ENCODE results near the gene BCL7A. TPM values are rescaled to one million over a fixed set of nuclear protein-coding genes. Genes with fewer than 3 reads are reported as not detected.

Gene BCL7A
- total and polyA plus RNA-seq, 10 of the 15 experiments (the other 5 are each of a cell fraction or from before 2014, with no cell fraction given), result 0.37 to 17.2 (median 11.7) TPM

GRCh38 chr12:122031342-122032216 is 9.9 kb downstream of the BCL7A start (continued):
- TF ChIP-seq ELK1 (IDR thresholded peaks at IDR 0.05; ENCODE audit: low read depth, low read length) (no peak), BCL3 (IDR thresholded peaks at IDR 0.05; ENCODE audit: borderline replicate concordance, insufficient read depth, low read depth, low read length, poor library complexity, severe bottlenecking) (no peak), SUPT20H (IDR thresholded peaks at IDR 0.05; ENCODE audit: borderline replicate concordance, control insufficient read depth, low read depth, low read length) (no peak), SMAD1 (IDR thresholded peaks at IDR 0.05; ENCODE audit: low read depth, partially characterized antibody) (no peak), SMC3 (IDR thresholded peaks at IDR 0.05; ENCODE audit: borderline replicate concordance, low read length) (peak; percentile 35; the same call in 1 of the 2 replicates), CTCF (IDR thresholded peaks at IDR 0.05 in 2 of 3, conservative IDR thresholded peaks at IDR 0.05 in 1 of 3; ENCODE audit: control insufficient read depth in 2 of 3, extremely low read depth in 1 of 3, insufficient read depth in 1 of 3, low read depth in 3 of 3, low read length in 3 of 3) (peak; percentile 46 to 83 (median 72)), CEBPZ (IDR thresholded peaks at IDR 0.05; ENCODE audit: low read depth, low read length) (no peak), RAD21 (IDR thresholded peaks at IDR 0.05; ENCODE audit: insufficient read depth, low read depth, low read length) (peak; percentile 35)

Measured in GM12878 (cell line).